Measurements from ENCODE around the gene C1orf115. TPM values are rescaled to one million over a fixed set of nuclear protein-coding genes. Genes with fewer than 3 reads are reported as not detected.

Gene C1orf115
- polyA plus RNA-seq, 1 donor (not counting 4 experiments of a cell fraction or from before 2014, with no cell fraction given), result 0.72 TPM

- no peak overlapping the region for H3K9ac ChIP-seq (ENCODE audit: control insufficient read depth, extremely low read depth, insufficient read depth, low read length)
- dilution Hi-C loops (cut with MboI; ENCODE audit: extremely low pct_ligation_motif_present, low sequenced_read_pairs), result no loop called here
Observed at GRCh38 chr1:220695426-220695825, 5.3 kb downstream of the C1orf115 start.

GRCh38 chr1:220696226-220696862 is 6.2 kb downstream of the C1orf115 start:
- no peak overlapping the region for H3K27ac ChIP-seq (ENCODE audit: control insufficient read depth, insufficient read depth, low read length)
- dilution Hi-C loops (cut with MboI; ENCODE audit: extremely low pct_ligation_motif_present, low sequenced_read_pairs), result no loop called here
- DNase-seq (ENCODE audit: low read depth, low spot score), result no peak
- no peaks in the 10 kb centered on the region for H3K4me1 ChIP-seq (ENCODE audit: control insufficient read depth, extremely low read depth, insufficient read depth, low read length)
- no peaks in the 10 kb centered on the region for H4K20me1 ChIP-seq (ENCODE audit: control insufficient read depth, extremely low read depth, insufficient read depth, low read length)
- no peaks in the 10 kb centered on the region for H3K36me3 ChIP-seq (ENCODE audit: control insufficient read depth in 2 of 2, extremely low read depth in 1 of 2, insufficient read depth in 2 of 2, low read length in 2 of 2)
- H3K4me2 ChIP-seq (ENCODE audit: control insufficient read depth, extremely low read depth, insufficient read depth, low read depth, low read length), result no peak overlapping the region
- no peak for FAIRE-seq
- no peaks in the 10 kb centered on the region for H3K9me1 ChIP-seq (ENCODE audit: control insufficient read depth, extremely low read depth, insufficient read depth, low read length)
- no peak for TF ChIP-seq CTCF (optimal IDR thresholded peaks at IDR 0.05 in 1 of 3, IDR thresholded peaks at IDR 0.05 in 1 of 3, conservative IDR thresholded peaks at IDR 0.05 in 1 of 3; ENCODE audit: extremely low read depth in 1 of 3, insufficient read depth in 2 of 3, low read length in 3 of 3)
- TF ChIP-seq EZH2 (IDR thresholded peaks at IDR 0.05; ENCODE audit: low read length), result no peak
- no peaks in the 10 kb centered on the region for H3K79me2 ChIP-seq (ENCODE audit: control insufficient read depth, insufficient read depth, low read length)
- no peaks in the 10 kb centered on the region for H3K9me3 ChIP-seq (ENCODE audit: control insufficient read depth, low read depth, low read length)
- peaks cover 7% of the 10 kb centered on the region for H3K27me3 ChIP-seq (ENCODE audit: control insufficient read depth, extremely low read depth, insufficient read depth, low read length)
- H2AFZ ChIP-seq (ENCODE audit: control insufficient read depth, low read length), result no peak overlapping the region
- no peak overlapping the region for H3K4me3 ChIP-seq (ENCODE audit: control insufficient read depth in 2 of 3, extremely low read depth in 1 of 3, insufficient read depth in 2 of 3, low read depth in 1 of 3, low read length in 3 of 3)
- H3K9ac ChIP-seq (ENCODE audit: control insufficient read depth, extremely low read depth, insufficient read depth, low read length), result no peak overlapping the region

More at GRCh38 chr1:220695426-220695825, 5.3 kb downstream of the C1orf115 start:
- DNase-seq (ENCODE audit: low read depth, low spot score), result no peak
- no peaks in the 10 kb centered on the region for H3K79me2 ChIP-seq (ENCODE audit: control insufficient read depth, insufficient read depth, low read length)
- peaks cover 16% of the 10 kb centered on the region for H3K27me3 ChIP-seq (ENCODE audit: control insufficient read depth, extremely low read depth, insufficient read depth, low read length)
- no peaks in the 10 kb centered on the region for H3K36me3 ChIP-seq (ENCODE audit: control insufficient read depth in 2 of 2, extremely low read depth in 1 of 2, insufficient read depth in 2 of 2, low read length in 2 of 2)
- H3K4me1 ChIP-seq (ENCODE audit: control insufficient read depth, extremely low read depth, insufficient read depth, low read length), result peaks cover 2% of the 10 kb centered on the region
- no peak for FAIRE-seq
- H3K9me1 ChIP-seq (ENCODE audit: control insufficient read depth, extremely low read depth, insufficient read depth, low read length), result no peaks in the 10 kb centered on the region
- H3K9me3 ChIP-seq (ENCODE audit: control insufficient read depth, low read depth, low read length), result no peaks in the 10 kb centered on the region
- no peak overlapping the region for H3K27ac ChIP-seq (ENCODE audit: control insufficient read depth, insufficient read depth, low read length)
- H4K20me1 ChIP-seq (ENCODE audit: control insufficient read depth, extremely low read depth, insufficient read depth, low read length), result no peaks in the 10 kb centered on the region
- H3K4me3 ChIP-seq (ENCODE audit: control insufficient read depth in 2 of 3, extremely low read depth in 1 of 3, insufficient read depth in 2 of 3, low read depth in 1 of 3, low read length in 3 of 3), result no peak overlapping the region
- H2AFZ ChIP-seq (ENCODE audit: control insufficient read depth, low read length), result no peak overlapping the region
- TF ChIP-seq EZH2 (IDR thresholded peaks at IDR 0.05; ENCODE audit: low read length), result no peak
- no peak for TF ChIP-seq CTCF (optimal IDR thresholded peaks at IDR 0.05 in 1 of 3, IDR thresholded peaks at IDR 0.05 in 1 of 3, conservative IDR thresholded peaks at IDR 0.05 in 1 of 3; ENCODE audit: extremely low read depth in 1 of 3, insufficient read depth in 2 of 3, low read length in 3 of 3)
- H3K4me2 ChIP-seq (ENCODE audit: control insufficient read depth, extremely low read depth, insufficient read depth, low read depth, low read length), result no peak overlapping the region

Data from keratinocyte (primary cell).